ENCODE data around the gene LRMDA.
A peak's percentile ranks its signal among the peaks of the same experiment; 100 is the strongest.

Gene LRMDA

DNA sequence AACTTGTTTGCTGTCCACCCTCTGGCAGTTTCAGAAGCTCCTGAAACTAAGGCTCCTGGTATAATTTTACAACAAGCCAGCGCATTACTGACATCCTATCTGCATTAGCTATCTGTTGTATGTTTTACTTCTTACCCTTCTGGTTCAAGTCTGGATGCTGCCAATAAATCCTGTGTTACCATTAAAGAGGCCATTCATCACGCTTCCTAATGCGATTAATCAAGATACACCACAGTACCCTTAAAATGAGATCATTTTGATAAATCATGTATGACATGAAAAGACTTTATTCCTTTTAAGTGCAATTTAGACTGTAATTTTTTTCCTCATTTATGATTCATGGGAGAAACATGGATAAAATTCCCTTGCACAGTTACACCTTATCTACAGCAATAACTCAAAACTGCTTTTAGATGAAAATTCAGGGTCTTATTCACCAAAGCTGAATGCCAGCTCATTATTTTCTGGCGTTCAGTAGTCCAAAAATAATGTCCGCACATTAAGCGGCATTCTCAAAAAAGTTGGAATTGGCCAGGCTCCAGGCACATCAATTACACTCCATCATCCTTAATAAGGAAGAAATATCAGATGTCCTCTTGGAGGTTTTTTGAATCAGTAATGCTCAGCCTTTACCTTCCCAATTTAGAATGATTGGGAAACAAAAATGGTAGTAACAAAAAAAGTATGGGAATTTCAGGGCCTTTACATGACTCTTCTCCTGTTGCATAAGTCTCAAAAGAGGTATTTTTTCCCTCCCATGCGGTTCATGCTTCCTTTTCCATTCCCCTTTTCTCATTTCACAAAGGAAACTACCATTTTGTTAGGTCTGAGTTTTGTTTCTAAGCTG lies 878.5 kb downstream of the LRMDA start:
- POLR2A ChIA-PET = no interaction called here
- TF ChIP-seq, protein P1, sequence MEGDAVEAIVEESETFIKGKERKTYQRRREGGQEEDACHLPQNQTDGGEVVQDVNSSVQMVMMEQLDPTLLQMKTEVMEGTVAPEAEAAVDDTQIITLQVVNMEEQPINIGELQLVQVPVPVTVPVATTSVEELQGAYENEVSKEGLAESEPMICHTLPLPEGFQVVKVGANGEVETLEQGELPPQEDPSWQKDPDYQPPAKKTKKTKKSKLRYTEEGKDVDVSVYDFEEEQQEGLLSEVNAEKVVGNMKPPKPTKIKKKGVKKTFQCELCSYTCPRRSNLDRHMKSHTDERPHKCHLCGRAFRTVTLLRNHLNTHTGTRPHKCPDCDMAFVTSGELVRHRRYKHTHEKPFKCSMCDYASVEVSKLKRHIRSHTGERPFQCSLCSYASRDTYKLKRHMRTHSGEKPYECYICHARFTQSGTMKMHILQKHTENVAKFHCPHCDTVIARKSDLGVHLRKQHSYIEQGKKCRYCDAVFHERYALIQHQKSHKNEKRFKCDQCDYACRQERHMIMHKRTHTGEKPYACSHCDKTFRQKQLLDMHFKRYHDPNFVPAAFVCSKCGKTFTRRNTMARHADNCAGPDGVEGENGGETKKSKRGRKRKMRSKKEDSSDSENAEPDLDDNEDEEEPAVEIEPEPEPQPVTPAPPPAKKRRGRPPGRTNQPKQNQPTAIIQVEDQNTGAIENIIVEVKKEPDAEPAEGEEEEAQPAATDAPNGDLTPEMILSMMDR (IDR thresholded peaks at IDR 0.05; ENCODE audit: control extremely low read depth, extremely low read depth, low read depth, missing control alignments) = no peak
- DNase-seq (ENCODE audit: extremely low spot score) = no peak
- CTCF ChIA-PET = no interaction called here

DNA sequence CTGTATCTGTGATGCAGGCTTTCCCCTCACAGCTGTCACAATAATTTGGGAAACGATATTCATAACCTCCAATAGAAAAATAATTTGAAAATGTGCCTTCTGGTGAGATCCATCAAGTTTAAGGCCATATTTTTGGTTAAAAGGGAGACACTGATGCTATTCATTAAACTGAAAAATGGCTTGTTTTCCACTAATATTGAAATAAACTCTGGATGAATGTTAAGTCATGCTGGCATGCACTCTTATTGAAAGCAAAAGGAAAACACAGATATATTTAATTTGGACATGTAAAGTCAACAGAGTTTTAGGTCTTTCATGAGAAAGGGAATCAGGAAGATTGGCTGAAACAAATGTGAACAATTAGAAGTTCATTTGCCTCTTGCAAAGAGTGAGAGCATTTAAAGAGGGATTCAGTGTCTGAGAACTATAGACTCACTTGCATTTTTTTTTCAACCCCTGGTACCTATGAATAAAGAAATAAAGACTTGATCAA lies 879.2 kb downstream of the LRMDA start:
- POLR2A ChIA-PET = no interaction called here
- DNase-seq (ENCODE audit: extremely low spot score) = no peak
- TF ChIP-seq, protein P1 (IDR thresholded peaks at IDR 0.05; ENCODE audit: control extremely low read depth, extremely low read depth, low read depth, missing control alignments) = no peak
- CTCF ChIA-PET = no interaction called here

DNA sequence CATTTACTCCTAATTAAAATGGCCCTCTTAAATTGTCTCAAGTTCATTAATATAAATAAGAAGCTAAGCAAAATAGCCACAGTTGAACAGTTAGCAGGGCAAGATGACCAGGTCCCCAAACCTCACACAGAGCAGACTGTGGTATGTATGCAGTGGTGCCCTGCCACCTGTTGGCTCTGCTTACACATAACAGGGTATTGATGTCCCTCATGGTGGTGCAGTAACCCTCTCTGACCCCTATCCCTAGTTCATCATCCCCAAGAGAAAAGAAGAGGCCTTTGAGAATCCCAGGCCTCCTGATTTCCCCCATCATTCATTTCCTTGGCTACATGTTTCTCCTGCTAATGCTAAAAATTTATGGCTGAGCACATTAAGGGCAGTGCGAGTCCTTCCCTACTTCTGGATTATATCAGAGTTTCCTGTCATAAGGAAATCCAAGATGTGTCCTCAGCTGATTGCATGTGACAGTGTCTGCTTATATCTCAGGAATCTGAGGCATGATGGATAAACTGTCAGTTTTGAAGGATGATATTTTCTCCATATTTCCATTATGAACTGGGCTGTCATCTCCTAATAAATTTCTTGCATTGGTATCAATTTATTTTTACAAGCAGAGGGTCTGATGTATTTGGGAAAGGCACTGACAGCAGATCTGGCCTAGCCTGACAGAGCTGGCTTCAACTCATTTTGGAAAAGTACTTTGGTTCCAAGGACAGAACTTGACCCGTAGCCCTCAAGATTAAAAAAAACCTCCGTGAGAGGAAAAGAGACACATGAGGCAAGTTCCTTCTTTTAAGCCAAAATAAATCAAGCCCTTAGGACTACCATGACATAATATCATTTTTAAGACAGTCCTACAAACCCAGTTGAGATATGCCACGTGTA lies 880.6 kb downstream of the LRMDA start:
- ChIA-PET CTCF (interaction anchor here (1.3 to 1.9 kb wide), 2 partner anchors 11 to 17 kb away, joined by 3 to 6 read pairs; no protein-coding TSS in a partner anchor), POLR2A (no interaction called here)
- TF ChIP-seq, protein P1 (IDR thresholded peaks at IDR 0.05; ENCODE audit: control extremely low read depth, extremely low read depth, low read depth, missing control alignments) = no peak
- peak; percentile 5 for DNase-seq (ENCODE audit: extremely low spot score)

DNA sequence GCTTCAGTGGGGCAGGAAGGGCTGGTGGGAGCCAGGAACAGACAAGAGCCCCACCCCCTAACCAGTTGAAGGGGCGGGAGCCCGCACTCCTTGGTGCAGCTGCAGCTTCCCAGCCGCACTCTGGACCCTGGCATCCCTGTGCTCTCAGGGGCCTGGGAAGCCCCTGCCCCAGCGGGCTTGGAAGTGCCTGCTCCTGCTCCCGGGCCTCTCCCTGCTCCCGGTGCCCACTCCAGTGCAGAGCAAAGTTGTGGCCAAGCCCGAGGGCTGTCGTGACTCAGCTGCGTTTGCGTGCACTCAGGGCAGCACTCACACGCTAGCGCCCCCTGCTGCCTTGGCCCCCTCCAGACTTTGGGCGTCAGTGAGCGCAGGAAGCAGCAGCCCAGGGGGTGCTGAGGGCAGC lies 883.8 kb downstream of the LRMDA start:
- CTCF ChIA-PET = interaction anchor here (1.2 kb wide), 1 partner anchor 17 kb away, joined by 4 read pairs; no protein-coding TSS in a partner anchor
- DNase-seq (ENCODE audit: extremely low spot score) = no peak
- POLR2A ChIA-PET = no interaction called here
- TF ChIP-seq, protein P1 (IDR thresholded peaks at IDR 0.05; ENCODE audit: control extremely low read depth, extremely low read depth, low read depth, missing control alignments) = no peak

DNA sequence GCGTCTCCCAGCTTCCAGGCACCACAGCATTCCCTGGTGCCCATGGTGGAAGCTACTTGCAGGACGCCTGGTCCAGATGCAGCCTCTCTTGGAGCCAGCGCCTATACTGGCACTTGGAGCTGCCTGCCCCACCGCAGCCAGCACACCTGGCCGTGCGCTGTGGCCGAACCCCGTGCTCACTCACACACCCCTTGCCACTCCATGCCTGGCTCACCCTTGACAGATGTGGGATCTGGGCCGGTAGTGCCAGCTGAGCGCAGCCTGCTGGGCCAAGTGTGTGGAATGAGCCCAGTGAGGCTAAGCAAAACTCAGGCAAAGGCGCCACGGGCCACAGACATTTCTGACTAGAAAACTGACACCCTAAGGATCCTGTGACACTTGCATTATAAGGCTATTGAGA lies 884.8 kb downstream of the LRMDA start:
- TF ChIP-seq, protein P1 (IDR thresholded peaks at IDR 0.05; ENCODE audit: control extremely low read depth, extremely low read depth, low read depth, missing control alignments) = no peak
- no peak for DNase-seq (ENCODE audit: extremely low spot score)
- ChIA-PET POLR2A (no interaction called here), CTCF (interaction anchor here (1.2 kb wide), 1 partner anchor 18 kb away, joined by 4 read pairs; no protein-coding TSS in a partner anchor)

DNA sequence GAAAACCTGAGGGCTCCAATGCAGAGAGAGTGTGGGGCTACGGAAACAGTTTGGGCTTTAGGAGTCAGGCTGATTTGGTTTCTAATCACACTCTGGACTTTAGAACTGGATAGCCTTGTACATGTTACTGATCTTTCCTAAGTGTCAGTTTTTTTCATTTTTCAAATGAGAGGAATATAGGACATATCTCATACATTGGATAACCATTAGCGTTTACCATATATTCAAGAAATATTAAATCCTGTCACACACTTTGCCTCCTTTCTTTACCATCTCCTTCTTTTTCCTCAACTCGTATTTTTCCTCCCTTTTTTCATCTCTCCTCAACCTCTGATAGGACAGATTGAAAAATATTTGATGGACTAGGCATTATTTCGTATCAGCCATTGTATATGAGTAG lies 885.7 kb downstream of the LRMDA start:
- CTCF ChIA-PET = no interaction called here
- POLR2A ChIA-PET = no interaction called here
- DNase-seq (ENCODE audit: extremely low spot score) = no peak
- TF ChIP-seq, protein P1 (IDR thresholded peaks at IDR 0.05; ENCODE audit: control extremely low read depth, extremely low read depth, low read depth, missing control alignments) = no peak

Data from GM10248 (cell line).